GM21528 (cell line): ENCODE data around the gene SETD1B.
"Not testable (repeated sequence)": the region's sequence is repeated elsewhere in the genome, so short reads cannot be mapped to it uniquely, and the experiment has no call there.

Experiments used
- ATAC-seq: cut with Tn5 transposase; IDR thresholded peaks from one replicate; pipeline ENCODE4 v1.9.1; 2021; ENCODE audit warnings: mild to moderate bottlenecking, moderate library complexity; ENCODE audit not compliant: unreplicated experiment, low FRiP score

The SETD1B gene

DNA sequence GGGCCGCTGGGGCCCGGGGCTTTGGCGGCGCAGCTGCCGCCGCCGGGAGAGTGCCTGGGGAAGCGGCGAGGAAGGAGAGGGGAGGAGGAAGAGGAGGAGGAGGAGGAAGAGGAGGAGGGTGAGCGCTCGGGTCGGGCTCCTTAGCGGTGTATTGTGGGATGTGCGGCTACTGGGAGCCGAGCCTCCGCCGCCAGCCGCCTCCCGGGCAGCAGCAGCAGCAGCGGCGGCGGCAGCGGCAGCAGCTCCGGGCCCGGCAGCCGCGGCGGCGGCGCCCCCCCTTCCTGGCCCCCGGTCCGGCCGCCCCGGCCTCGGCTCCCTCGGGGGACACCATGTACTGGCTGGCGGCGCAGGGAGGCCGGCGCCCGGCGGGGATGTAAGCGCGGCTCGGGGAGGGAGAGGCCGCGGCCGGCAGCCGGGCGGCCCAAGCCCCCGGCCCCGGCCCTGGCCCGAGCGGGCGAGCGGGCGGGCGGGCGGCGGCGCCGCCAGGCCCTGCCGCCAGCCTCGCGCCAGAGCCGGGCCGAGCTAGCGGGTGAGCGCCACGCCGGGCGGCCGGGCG lies at the start of gene SETD1B:
TSS of gene SETD1B (plus strand) at position 149 of the 556 bp plus-strand sequence. CDS start 729 bp downstream, outside the sequence.
- ATAC-seq, result no peak

- no peak for ATAC-seq
Measured at GRCh38 chr12:121754836-121755235, 49.0 kb upstream of the SETD1B start.

DNA sequence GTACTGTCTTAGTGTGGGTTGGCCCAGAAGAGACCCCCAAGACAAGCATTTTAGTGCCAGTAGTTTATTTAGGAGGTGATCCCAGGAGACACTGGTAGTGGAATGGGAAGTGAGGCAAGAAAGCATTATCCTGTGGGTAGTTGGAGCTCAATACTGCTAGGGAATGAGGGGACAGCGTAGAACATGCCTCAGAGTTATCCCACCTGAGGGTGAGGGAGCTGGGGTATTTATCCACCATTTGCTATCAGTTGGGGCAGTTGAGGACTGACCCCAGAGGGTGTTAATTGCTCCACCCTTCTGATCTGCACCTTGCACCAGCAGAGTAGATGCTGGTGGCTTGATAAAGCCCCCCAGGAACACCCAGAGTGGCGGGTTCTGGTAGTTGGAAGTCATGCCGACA lies 48.2 kb upstream of the SETD1B start:
- no peak for ATAC-seq

- not testable (repeated sequence) for ATAC-seq
Measured at GRCh38 chr12:121758536-121758935, 45.3 kb upstream of the SETD1B start.

DNA sequence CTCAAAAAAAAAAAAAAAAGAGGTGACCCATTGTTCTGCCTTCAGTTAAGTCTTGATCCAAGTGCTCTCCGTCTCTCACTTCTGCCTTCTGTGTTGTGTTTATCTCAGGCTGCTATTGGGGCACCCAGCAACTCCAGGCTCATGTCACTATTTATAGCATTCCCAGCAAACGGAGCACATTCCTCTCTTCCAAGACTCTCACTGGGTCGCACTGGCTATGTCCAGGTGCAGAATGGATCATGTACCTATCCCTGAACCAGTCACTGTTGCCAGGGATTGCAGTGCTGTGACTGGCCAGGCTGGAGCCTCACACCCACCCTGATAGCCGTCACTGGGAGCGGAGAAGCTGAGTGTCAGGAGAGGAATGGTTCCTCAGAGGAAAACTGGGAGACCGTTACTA lies 41.5 kb upstream of the SETD1B start:
- no peak for ATAC-seq

DNA sequence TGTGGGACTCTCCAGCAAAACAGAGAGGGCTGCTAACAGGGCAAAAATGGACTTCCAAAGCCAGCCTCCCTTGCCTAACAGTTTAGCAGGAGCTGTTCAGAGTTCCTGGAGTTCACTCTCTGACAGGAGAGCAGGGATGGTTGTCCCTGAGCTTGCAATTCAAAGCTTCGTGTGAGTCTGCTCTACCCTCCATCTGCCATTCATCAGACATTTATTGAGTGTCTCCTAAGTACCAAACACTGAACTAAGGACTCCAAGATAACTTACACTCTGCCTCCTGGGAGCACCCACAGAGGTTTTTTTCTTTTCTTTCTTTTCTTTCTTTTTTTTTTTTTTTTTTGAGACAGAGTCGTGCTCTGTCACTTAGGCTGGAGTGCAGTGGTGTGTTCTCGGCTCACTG lies 39.0 kb upstream of the SETD1B start:
- no peak for ATAC-seq

DNA sequence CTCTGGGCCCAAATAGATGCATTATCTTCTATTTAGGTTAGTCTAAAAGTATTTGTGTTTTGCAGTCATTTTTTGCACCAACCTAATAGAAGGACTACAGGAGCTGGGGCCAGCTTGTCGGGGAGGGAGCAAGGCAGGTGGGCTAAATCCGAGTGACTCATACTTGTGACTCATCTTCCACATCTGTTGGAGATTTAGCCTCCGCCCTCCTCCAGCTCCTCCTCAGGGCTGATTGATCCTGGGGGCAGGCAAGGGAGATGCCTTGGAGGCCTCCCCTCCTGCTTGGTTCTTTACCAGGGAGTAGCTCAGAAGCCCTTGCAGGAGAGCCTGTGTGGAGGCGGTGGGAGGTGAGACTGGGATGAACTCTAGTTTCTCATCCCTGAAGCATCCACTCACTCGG lies 38.2 kb upstream of the SETD1B start:
- no peak for ATAC-seq

- ATAC-seq, result no peak
Measured at GRCh38 chr12:121766290-121767039, 37.3 kb upstream of the SETD1B start.

GRCh38 chr12:121767525-121768016 lies 36.2 kb upstream of the SETD1B start:
- no peak for ATAC-seq

DNA sequence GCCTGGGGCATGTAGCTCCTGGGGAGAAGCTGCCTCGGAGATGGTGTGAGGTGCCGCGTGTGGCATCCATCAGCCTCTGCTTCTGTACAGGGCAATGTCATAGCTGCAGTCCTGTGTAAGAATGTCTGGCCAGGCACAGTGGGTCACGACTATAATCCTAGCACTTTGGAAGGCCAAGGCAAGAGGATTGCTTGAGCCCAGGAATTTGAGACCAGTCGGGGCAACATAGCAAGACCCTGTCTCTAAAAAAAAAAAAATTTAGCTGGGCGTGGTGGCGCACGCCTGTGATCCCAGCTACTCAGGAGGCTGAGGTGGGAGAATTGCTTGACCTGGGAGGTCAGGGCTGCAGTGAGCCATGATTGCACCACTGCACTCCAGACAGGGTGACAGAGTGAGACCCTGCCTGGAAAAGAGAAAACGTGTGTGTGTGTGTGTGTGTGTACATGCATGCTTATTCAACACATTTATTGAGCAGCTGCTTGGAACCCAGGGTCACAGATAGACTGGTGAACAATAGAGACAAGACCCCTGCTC lies 34.4 kb upstream of the SETD1B start:
- no peak for ATAC-seq

GRCh38 chr12:121769831-121770301 lies 33.9 kb upstream of the SETD1B start:
- ATAC-seq, result no peak

- ATAC-seq, result no peak
Measured at GRCh38 chr12:121770388-121770787, 33.4 kb upstream of the SETD1B start.

DNA sequence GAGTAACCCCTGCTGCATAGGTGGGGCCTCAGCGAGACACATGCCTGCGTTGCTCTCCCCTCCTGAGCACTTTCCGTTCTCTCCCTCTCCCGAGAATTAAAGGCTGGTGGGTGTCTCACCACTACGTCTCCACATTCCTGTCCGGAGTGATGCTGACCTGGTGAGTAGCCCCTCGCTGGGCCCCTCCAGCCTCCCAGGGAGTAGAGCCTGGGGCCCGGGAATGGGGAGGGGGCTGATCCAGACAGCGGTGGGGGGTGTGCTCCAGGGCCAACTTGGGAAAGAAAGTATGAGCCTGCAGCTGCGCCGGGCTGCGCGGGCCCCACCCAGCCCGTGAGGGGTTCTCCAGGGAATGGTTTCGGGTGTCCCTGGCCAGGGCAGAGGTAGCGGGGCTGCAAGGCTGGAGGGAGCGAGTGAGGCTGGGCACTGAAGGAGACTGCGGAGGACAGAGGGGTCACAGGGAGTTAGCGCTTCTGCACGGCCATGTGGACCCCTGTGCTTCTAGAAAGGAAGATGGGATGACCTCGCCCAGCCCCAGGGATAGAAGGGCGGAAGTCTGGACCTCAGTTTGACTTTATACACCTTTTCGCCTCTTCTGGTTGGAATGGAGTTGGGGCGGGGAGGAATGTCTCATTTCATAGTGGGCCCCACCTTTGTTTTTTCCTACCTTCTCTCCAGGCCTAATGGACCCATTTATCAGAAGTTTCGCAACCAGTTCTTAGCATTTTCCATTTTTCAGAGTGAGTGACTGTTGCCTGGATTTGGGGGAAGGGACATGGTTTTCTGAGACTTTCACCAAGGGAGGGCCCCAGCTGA lies 32.8 kb upstream of the SETD1B start:
- ATAC-seq, result no peak

DNA sequence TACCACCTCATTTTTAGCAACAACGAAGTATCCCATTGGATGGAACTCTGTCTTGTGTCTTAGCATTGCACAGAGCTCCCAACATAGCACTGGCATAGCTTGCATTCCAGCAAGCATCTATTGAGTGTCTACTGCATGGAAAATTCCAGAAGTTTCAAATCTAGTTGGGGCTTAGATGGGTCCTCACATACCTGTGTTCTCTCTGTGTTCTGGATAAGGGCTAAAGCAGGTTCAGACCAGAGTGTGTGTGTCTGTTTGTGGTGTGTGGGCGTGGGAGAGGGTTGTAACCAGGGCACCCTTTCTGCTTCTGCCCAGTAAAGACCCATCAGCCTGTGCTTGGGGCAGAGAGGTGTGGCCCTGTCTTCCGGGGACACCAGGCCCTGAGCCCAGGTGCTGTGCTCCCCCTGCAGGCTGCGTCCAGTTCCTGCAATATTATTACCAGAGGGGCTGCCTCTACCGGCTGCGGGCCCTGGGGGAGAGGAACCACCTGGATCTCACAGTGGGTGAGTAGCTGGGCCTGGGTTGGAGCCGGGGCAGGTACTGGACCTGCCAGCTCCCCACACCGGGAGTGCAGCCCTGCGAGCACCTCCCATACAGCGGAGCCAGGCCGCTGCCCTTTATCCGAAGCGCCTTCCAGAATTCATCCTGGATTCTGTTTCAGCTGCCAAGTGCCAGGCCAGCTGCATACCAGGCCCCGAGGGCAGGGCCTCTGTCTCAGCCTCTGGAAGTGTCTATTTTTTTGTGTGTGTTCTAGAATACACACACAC lies 30.6 kb upstream of the SETD1B start:
- peak; percentile 80 for ATAC-seq

- ATAC-seq, result no peak
Measured at GRCh38 chr12:121774968-121775474, 28.8 kb upstream of the SETD1B start.

- ATAC-seq, result no peak
Measured at GRCh38 chr12:121775501-121775900, 28.3 kb upstream of the SETD1B start.

DNA sequence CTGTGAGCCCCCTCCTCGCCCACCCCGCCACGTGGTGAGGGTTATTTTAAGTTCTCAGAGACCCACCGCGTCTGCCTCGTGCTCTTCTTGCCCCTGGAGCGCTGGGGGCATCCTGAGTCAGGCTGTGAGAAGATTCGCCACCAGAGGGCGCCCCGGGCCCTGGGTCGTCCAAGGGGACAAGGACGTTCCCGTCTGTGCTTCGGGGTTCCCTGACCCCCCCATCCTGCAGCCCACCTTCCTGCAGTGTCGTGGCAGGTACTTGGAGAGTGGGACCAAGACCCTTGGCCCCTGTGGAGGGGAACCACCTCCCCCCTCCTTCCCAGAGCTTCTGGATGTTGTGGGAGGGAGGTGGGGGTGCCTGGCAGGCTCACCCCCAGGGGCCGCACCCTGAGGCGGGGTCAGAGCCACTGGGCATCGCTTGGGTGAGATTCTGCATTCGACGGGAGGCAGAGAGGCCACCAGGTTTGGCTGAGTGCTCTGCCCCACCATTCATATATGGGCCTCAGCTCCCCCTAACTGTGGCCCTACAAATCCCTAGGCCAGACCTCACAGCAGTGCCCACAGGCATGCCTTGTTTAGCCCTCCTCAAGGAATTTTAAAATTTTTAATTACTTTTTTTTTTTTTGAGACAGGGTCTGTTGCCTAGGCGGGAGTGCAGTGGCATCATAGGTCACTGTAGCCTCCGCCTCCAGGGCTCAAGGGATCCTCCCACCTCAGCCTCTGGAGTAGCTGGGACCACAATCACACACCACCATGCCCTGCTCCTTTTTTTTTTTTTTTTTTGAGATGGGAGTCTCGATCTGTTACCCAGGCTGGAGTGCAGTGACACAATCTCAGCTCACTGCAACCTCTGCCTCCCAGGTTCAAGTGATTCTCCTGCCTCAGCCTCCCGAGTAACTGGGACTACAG lies 27.4 kb upstream of the SETD1B start:
- ATAC-seq, result peak; percentile 50

- ATAC-seq, result no peak
Measured at GRCh38 chr12:121778567-121779421, 25.0 kb upstream of the SETD1B start.
